ENCODE results near the gene SYNPO2. TPM values are rescaled to one million over a fixed set of nuclear protein-coding genes. Genes with fewer than 3 reads are reported as not detected.

SYNPO2 gene
- total and polyA plus RNA-seq, 10 of the 15 experiments (the other 5 are each of a cell fraction or from before 2014, with no cell fraction given) = 0.04 to 0.34 (median 0.28) TPM

GRCh38 chr4:118981171-118981838 lies 92.7 kb downstream of the SYNPO2 start (continued):
- no peak for TF ChIP-seq E4F1 (IDR thresholded peaks at IDR 0.05; ENCODE audit: borderline replicate concordance, partially characterized antibody)
- TF ChIP-seq RELB (IDR thresholded peaks at IDR 0.05; ENCODE audit: low read depth) = no peak
- no peak for TF ChIP-seq SMAD1 (IDR thresholded peaks at IDR 0.05; ENCODE audit: low read depth, partially characterized antibody)
- TF ChIP-seq TARDBP (IDR thresholded peaks at IDR 0.05; ENCODE audit: borderline replicate concordance) = no peak

- SMC1A ChIA-PET (ENCODE audit: uncharacterized antibody, unreplicated experiment) = interaction anchor here (1.1 kb wide), 1 partner anchor 14 kb away, joined by 3 read pairs; no protein-coding TSS in a partner anchor
- TF ChIP-seq ATF2 (IDR thresholded peaks at IDR 0.05; ENCODE audit: low read length) (no peak), RAD21 (IDR thresholded peaks at IDR 0.05; ENCODE audit: insufficient read depth, low read depth, low read length) (peak; percentile 98), CBFB (IDR thresholded peaks at IDR 0.05; ENCODE audit: low read depth) (no peak), CTCF (IDR thresholded peaks at IDR 0.05 in 2 of 3, conservative IDR thresholded peaks at IDR 0.05 in 1 of 3; ENCODE audit: control insufficient read depth in 2 of 3, extremely low read depth in 1 of 3, insufficient read depth in 1 of 3, low read depth in 3 of 3, low read length in 3 of 3) (peak; percentile 70 to 80 (median 79)), HCFC1 (IDR thresholded peaks at IDR 0.05; ENCODE audit: low read length) (no peak), MLLT1 (IDR thresholded peaks at IDR 0.05) (no peak), SMC3 (IDR thresholded peaks at IDR 0.05; ENCODE audit: borderline replicate concordance, low read length) (peak; percentile 70; the same call in 1 of the 2 replicates)
Measured at GRCh38 chr4:118981839-118982381, 93.3 kb downstream of the SYNPO2 start.

More at GRCh38 chr4:118981839-118982381, 93.3 kb downstream of the SYNPO2 start:
- H3K4me2 ChIP-seq (ENCODE audit: control insufficient read depth, insufficient read depth) = no peak overlapping the region
- H3K4me1 ChIP-seq (ENCODE audit: control insufficient read depth, insufficient read depth, low read length) = no peaks in the 10 kb centered on the region
- H3K27me3 ChIP-seq (replicated peaks in 1 of 2; ENCODE audit: control insufficient read depth in 2 of 2, insufficient read depth in 2 of 2, low read length in 1 of 2) = no peaks in the 10 kb centered on the region
- WGBS (ENCODE audit: insufficient coverage, insufficient replicate concordance, low lambda C conversion rate, missing lambda C conversion rate) = 33% methylated on average over 7 of the region's 7 CpGs
- no peaks in the 10 kb centered on the region for H3K79me2 ChIP-seq (ENCODE audit: control insufficient read depth, insufficient read depth, low read length)
- H3K4me3 ChIP-seq = no peak overlapping the region
- POLR2A ChIA-PET = no interaction called here
- H3K36me3 ChIP-seq (ENCODE audit: control insufficient read depth in 2 of 2, insufficient read depth in 2 of 2, low read length in 1 of 2) = no peaks in the 10 kb centered on the region
- no peaks in the 10 kb centered on the region for H3K9me3 ChIP-seq (replicated peaks; ENCODE audit: control insufficient read depth, insufficient read depth, low read length)
- H2AFZ ChIP-seq (ENCODE audit: control insufficient read depth, low read depth, low read length) = no peak overlapping the region
- H3K27ac ChIP-seq (ENCODE audit: control insufficient read depth, insufficient read depth) = no peak overlapping the region
- no peaks in the 10 kb centered on the region for H4K20me1 ChIP-seq (ENCODE audit: control insufficient read depth, insufficient read depth)
- DNase-seq (ENCODE audit: low read depth, low spot score) (no peak), FAIRE-seq (peak; percentile 97), ATAC-seq (peak; percentile 94)
- BruUV-seq (replicated peaks) = no TSS peak
- intact Hi-C loops (cut with micrococcal nuclease; ENCODE audit: unreplicated experiment) (loop anchor here (1.0 to 5.0 kb wide), 6 partner anchors 57 to 1070 kb away; no protein-coding TSS in a partner anchor), in situ Hi-C loops (cut with MboI) (loop anchor here (5.0 to 10.0 kb wide), 2 partner anchors 310 to 643 kb away; partner anchors contain the start of gene PDE5A)
- RAD21 ChIA-PET (ENCODE audit: unreplicated experiment) = interaction anchor here (0.8 to 1.3 kb wide), 3 partner anchors 59 to 646 kb away, joined by 3 to 4 read pairs (median 4); no protein-coding TSS in a partner anchor
- CTCF ChIA-PET = interaction anchor here (0.7 to 4.8 kb wide), 14 partner anchors 8 to 513 kb away, joined by 3 to 24 read pairs (median 4); no protein-coding TSS in a partner anchor
- H3K9ac ChIP-seq (ENCODE audit: control insufficient read depth, insufficient read depth, low read length) = no peak overlapping the region

All from GM12878 (cell line).